Frontal cortex (tissue), 4 donors: ENCODE results near the gene PRG2. TPM values are rescaled to one million over a fixed set of nuclear protein-coding genes. Genes with fewer than 3 reads are reported as not detected.
"Not testable (repeated sequence)": the region's sequence is repeated elsewhere in the genome, so short reads cannot be mapped to it uniquely, and the experiment has no call there.

Source experiments
- DNase-seq, 2 donors: peaks; one replicate each; pipeline ENCODE4 v3.0.0; 2012; ENCODE audit warnings: low spot score in 2 of 2
- FAIRE-seq: peaks from 2 replicates; lab custom pipeline; 2012; peaks lifted over from hg19 to GRCh38; lab: Jason Lieb, UNC
- total RNA-seq: library from RNA; depleted of rRNA; stranded (reverse); fragments of >200 nt; gene quantifications from one replicate; pipeline ENCODE4 v1.2.3, GENCODE V29; 2014
- donor health status: control.
- donor health status: control.
- donor health status: control.

PRG2 gene
- total RNA-seq, 1 donor from 2014 or later, result not detected

- FAIRE-seq, result no peak
- DNase-seq, result no peak
These were observed 15.0 kb downstream of the PRG2 start for GRCh38 chr11:57375490-57375889.

- no peak for FAIRE-seq
- no peak for DNase-seq
These were observed 15.5 kb downstream of the PRG2 start for GRCh38 chr11:57374966-57375365.

- FAIRE-seq (no peak), DNase-seq (no peak)
These were observed 17.3 kb downstream of the PRG2 start for GRCh38 chr11:57373146-57373545.

GRCh38 chr11:57370941-57371340 lies 19.5 kb downstream of the PRG2 start:
- no peak for FAIRE-seq
- DNase-seq, result no peak

- DNase-seq (no peak), FAIRE-seq (no peak)
These were observed 20.2 kb downstream of the PRG2 start for GRCh38 chr11:57370251-57370650.

- no peak for DNase-seq
- no peak for FAIRE-seq
These were observed 21.6 kb downstream of the PRG2 start for GRCh38 chr11:57368845-57369232.

GRCh38 chr11:57368106-57368844 lies 22.2 kb downstream of the PRG2 start:
- DNase-seq (no peak), FAIRE-seq (no peak)

GRCh38 chr11:57364851-57365660 lies 25.4 kb downstream of the PRG2 start:
- DNase-seq (no peak), FAIRE-seq (no peak)

GRCh38 chr11:57363131-57364080 lies 27.0 kb downstream of the PRG2 start:
- FAIRE-seq, result no peak

GRCh38 chr11:57361926-57362325 lies 28.5 kb downstream of the PRG2 start:
- DNase-seq (no peak), FAIRE-seq (no peak)

More at GRCh38 chr11:57363131-57364080, 27.0 kb downstream of the PRG2 start:
- DNase-seq, result no peak

GRCh38 chr11:57361420-57361819 lies 29.0 kb downstream of the PRG2 start:
- FAIRE-seq, DNase-seq: not testable (repeated sequence)

- no peak for DNase-seq
- no peak for FAIRE-seq
These were observed 29.5 kb downstream of the PRG2 start for GRCh38 chr11:57360991-57361390.

GRCh38 chr11:57359896-57360690 lies 30.4 kb downstream of the PRG2 start:
- FAIRE-seq (no peak), DNase-seq (no peak)

GRCh38 chr11:57359396-57359795 lies 31.1 kb downstream of the PRG2 start:
- FAIRE-seq (no peak), DNase-seq (no peak)

GRCh38 chr11:57358991-57359390 lies 31.5 kb downstream of the PRG2 start:
- no peak for DNase-seq
- FAIRE-seq, result no peak

- DNase-seq, result no peak
- FAIRE-seq, result no peak
These were observed 31.9 kb downstream of the PRG2 start for GRCh38 chr11:57358543-57358961.

- DNase-seq, result no peak
- no peak for FAIRE-seq
These were observed 32.6 kb downstream of the PRG2 start for GRCh38 chr11:57357856-57358255.

- no peak for FAIRE-seq
These were observed 33.1 kb downstream of the PRG2 start for GRCh38 chr11:57357310-57357709.

GRCh38 chr11:57356268-57356667 lies 34.2 kb downstream of the PRG2 start:
- DNase-seq (no peak), FAIRE-seq (no peak)

More at GRCh38 chr11:57357310-57357709, 33.1 kb downstream of the PRG2 start:
- no peak for DNase-seq
